22Rv1 (cell line): ENCODE data around the gene ZNF791.

Experiments
- H3K27ac ChIP-seq: fragments of 450-650 bp; 2 replicates; pipeline ENCODE4 v1.5.1; 2017
- CTCF ChIP-seq: fragments of 450-650 bp; IDR thresholded peaks from 2 replicates; pipeline ENCODE4 v1.5.1; 2017; ENCODE audit warnings: mild to moderate bottlenecking
- ZFX ChIP-seq: fragments of 450-650 bp; IDR thresholded peaks from 2 replicates; pipeline ENCODE4 v1.6.1; 2017; ENCODE audit warnings: antibody characterized with exemption, borderline replicate concordance

ZNF791 gene

GRCh38 chr19:12660980-12661379 is 50.3 kb downstream of the ZNF791 start:
- H3K27ac ChIP-seq, result no peak overlapping the region
- TF ChIP-seq CTCF (no peak), ZFX (no peak)

DNA sequence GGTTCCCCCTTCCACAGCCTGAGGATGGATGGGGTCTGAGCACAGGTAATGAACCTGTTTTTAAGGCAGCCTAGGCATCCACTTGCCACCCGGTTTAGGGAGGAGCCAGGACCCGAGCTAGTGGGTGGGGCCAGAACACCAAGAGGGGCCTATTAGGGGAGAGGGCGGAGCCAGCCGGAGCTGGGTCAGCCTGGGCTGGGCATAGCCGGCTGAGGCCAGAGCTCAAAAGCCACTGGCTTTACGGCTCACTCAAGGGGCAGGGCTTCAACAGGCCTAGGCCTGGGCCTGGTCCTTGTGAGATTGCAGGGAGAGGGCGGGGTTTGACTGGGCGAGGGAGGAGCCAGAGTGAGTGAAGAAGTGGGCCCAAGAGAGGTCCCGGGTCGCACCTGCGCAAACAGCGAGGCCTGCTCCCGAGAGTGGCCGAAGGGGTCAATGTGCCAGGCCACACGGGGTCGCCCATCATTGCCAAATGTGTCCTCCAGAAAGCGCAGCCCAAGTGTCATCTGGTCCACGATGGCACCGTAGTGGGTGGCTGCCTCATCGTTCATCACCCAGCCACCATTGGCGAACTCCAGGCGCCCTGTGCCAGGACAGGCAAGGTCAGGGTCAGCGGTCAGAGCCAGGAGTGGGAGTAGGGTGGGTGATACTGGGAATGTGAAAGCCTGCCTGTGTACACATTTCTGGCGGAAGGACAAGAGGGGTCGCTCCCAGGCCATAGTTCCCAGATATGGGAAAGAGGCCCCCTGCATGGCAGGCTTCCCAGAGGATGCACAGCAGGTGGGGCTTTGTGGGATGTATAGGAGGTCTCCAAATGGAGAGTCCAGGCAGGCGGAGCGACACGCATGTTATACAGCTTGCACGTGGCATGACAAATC is 53.9 kb downstream of the ZNF791 start:
- peak overlapping the region; percentile 38; the same call in 1 of the 2 replicates for H3K27ac ChIP-seq
- no peak for TF ChIP-seq CTCF
- TF ChIP-seq ZFX, result no peak

DNA sequence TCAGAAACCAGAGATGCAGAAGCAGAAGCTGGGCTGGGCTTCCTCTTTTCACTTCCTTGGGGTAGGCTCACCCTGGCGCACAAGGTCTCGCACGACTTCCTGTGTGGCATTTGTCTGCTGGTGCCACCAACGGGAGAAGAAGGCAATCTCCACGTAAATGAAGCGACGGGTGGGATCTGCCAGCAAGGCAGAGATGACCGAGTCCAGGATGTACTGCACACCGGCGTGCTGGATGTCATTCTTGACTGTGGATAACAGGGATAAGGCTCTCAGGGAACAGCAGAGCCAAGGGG is 54.5 kb downstream of the ZNF791 start:
- TF ChIP-seq CTCF (no peak), ZFX (no peak)
- H3K27ac ChIP-seq, result no peak overlapping the region

- TF ChIP-seq ZFX, result no peak
- no peak for TF ChIP-seq CTCF
- peak overlapping the region; percentile 90 for H3K27ac ChIP-seq
Measured at GRCh38 chr19:12665671-12666264, 55.0 kb downstream of the ZNF791 start.

DNA sequence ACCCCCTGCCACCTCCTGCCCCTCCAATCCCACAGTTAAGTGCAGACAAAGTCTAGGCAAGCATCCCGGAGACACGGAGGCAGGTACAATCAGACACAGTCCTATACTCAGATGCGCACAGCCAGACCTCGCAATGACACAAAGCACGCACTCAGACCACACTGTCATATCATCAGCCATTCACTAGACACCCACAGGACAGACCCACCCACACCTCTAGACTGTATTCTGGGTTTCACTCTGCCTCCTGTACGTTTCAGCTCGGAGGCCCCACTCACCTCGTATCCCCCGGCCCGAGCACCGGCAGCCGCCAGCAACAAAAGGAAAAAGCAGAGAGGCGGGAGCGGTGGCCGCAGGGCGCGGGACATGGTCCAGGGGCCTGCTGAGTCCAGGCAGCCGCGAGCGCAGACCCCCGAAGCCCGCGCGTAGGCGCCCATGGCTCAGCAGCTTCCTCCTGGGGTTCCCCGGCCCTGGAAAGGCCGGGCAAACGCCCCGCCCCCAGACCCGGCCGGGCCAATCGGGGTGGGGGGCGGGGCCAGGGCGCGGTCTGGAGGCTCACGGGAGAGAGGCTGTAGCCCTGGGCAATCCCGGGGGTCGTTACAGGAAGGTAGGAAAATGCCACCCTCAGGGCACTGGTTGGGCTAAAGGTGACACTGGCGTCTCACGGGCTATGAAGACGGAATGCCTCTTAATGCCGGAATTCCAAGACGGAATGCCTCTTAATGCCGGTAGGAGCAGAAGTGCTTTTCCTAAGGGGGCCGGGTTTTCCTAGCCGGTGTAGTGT is 55.7 kb downstream of the ZNF791 start, which contains the start of the genes MAN2B1 and WDR83:
TSS of gene MAN2B1 (minus strand) at position 478 of the 784 bp plus-strand sequence. CDS start at position 437, 41 bp downstream.
TSS of gene WDR83 (plus strand) at position 543 of the 784 bp plus-strand sequence. CDS start 2,984 bp downstream, outside the sequence.
- H3K27ac ChIP-seq, result peak within 1 kb of the TSS; percentile 90
- TF ChIP-seq ZFX (no peak), CTCF (no peak)

DNA sequence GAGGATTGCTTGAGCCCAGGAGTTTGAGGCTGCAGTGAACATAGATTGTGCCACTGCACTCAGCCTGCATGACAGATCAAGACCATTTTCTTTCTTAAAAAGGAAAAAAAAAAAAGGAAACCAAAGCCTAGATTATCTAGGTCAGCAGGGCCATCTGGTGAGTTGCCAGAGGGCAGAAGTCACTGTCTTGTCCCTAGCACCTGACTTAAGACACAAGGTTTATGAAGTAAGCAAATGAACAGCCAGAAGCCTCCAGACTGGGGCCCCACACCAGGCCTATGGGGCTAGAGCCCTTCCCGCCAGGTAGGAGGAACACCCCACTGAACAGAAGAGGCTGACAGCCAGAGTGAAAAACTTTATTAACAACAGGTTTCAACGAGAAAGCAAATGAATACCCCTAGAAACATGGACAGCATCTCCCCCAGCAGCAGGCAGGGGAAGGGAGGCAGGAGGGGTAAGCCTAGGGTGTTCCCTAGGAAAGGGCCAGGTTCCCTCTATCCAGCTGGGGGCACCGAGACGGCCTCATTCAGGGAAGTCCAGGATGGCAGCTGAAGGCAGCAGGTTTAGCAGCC is 57.1 kb downstream of the ZNF791 start:
- H3K27ac ChIP-seq, result peak overlapping the region; percentile 90
- TF ChIP-seq CTCF (no peak), ZFX (no peak)
